SK-N-MC (cell line): Measurements from ENCODE around the gene ITGA8.

ENCODE experiments used
- EZH2 ChIP-seq: fragments of 200-600 bp; sonication (generic); IDR thresholded peaks from one replicate; pipeline ENCODE4 v1.6.1; 2017; ENCODE audit warnings: antibody characterized with exemption
- POLR2AphosphoS5 ChIP-seq: IDR thresholded peaks from 2 replicates; pipeline ENCODE4 v1.6.1; 2012; ENCODE audit warnings: mild to moderate bottlenecking, low read depth, low read length, borderline replicate concordance

GRCh38 chr10:15658069-15658702 is 61.5 kb downstream of the ITGA8 start:
- no peak for TF ChIP-seq EZH2
- TF ChIP-seq POLR2AphosphoS5: no peak
